Heart right ventricle (tissue), 16 donors: ENCODE results near the gene KCNQ1. TPM values are rescaled to one million over a fixed set of nuclear protein-coding genes. Genes with fewer than 3 reads are reported as not detected.
A peak's percentile ranks its signal among the peaks of the same experiment; 100 is the strongest.

Source experiments
- ATAC-seq, 8 donors: fragments of 200-7000 bp; cut with Tn5 transposase; one replicate each; pipeline ENCODE4 v1.9.1; 2020; ENCODE audit warnings: mild to moderate bottlenecking in 8 of 8, moderate library complexity in 8 of 8, moderate number of reproducible peaks in 1 of 8
- DNase-seq, 2 donors: peaks; one replicate each; pipeline ENCODE4 v3.0.0-alpha.2; 2020
- H3K27ac ChIP-seq, 10 donors: fragments of 200-600 bp; sonication (generic) in 2 of 10; one replicate each; pipeline versions ENCODE4 v1.5.0 to v1.8.0; 2020 to 2022; ENCODE audit warnings: mild to moderate bottlenecking in 3 of 10
- H3K27me3 ChIP-seq, 7 donors: fragments of 200-600 bp; one replicate each; pipeline ENCODE4 v1.8.0; 2021 to 2022; ENCODE audit warnings: mild to moderate bottlenecking in 2 of 7
- H3K36me3 ChIP-seq, 9 donors: fragments of 200-600 bp; sonication (generic) in 1 of 9; one replicate each; pipeline versions ENCODE4 v1.5.0 to v1.8.0; 2020 to 2022; ENCODE audit warnings: mild to moderate bottlenecking in 2 of 9
- H3K4me1 ChIP-seq, 9 donors: fragments of 200-600 bp; sonication (generic) in 1 of 9; one replicate each; pipeline versions ENCODE4 v1.5.0 to v1.8.0; 2020 to 2022; ENCODE audit warnings: mild to moderate bottlenecking in 4 of 9
- H3K4me3 ChIP-seq, 10 donors: fragments of 200-600 bp; sonication (generic) in 2 of 10; one replicate each; pipeline versions ENCODE4 v1.5.0 to v1.8.0; 2020 to 2022; ENCODE audit warnings: mild to moderate bottlenecking in 7 of 10, moderate library complexity in 2 of 10
- H3K9me3 ChIP-seq, 11 donors: fragments of 200-600 bp in 10 of 11; sonication (generic) in 2 of 11; one replicate each; pipeline versions ENCODE4 v1.5.0 to v1.8.0; 2013 to 2022; ENCODE audit warnings: mild to moderate bottlenecking in 2 of 11, control low read depth in 1 of 11, moderate library complexity in 1 of 11
- WGBS, 2 donors: extraction: QIAGEN DNeasy Blood & Tissue Kit; methylation state at CpG; one replicate each; pipeline ENCODE4 v1.1.7; 2013; ENCODE audit warnings: inconsistent platforms in 1 of 2; 5-methylcytosine and 5-hydroxymethylcytosine counted together
- intact Hi-C, 10 donors: fragments of 100-400 bp; cut with DNase I; formaldehyde crosslinking; loops; one replicate each; pipeline versions ENCODE4 v1.11.1 to v1.14.2; 2022
- polyA plus RNA-seq, 2 donors: library from polyadenylated mRNA; stranded (reverse); fragments of 200-250 nt; gene quantifications; one replicate each; pipeline ENCODE4 v1.2.3, GENCODE V29; 2013
- total RNA-seq, 10 donors: library from RNA; stranded (reverse); fragmentation: NEBNext Ultra II Directional in 3 of 10; extraction: Animal tissue kit (Norgen Biotek cat#: 25700) in 3 of 10; gene quantifications; one replicate each; pipeline versions ENCODE4 v1.2.1 to v1.2.4, GENCODE V29; 2021 to 2023
- TF ChIP-seq, protein P1 (sequence below), 9 donors: fragments of 200-600 bp; sonication (generic) in 2 of 9; IDR thresholded peaks; one replicate each; pipeline versions ENCODE4 v1.5.0 to v1.8.0; 2021 to 2022; ENCODE audit warnings: antibody characterized with exemption in 9 of 9, mild to moderate bottlenecking in 5 of 9, moderate library complexity in 1 of 9
- donor health status: Arrhythmogenic right ventricular cardiomyopathy.
- donor health status: ischemic (EF 13 %, LVEDD 7.1; RV severe dilation, severe dysfunction).
- donor health status: healthy with polysubstance abuse.
- donor health status: DM: no; HTN: yes; CAD: no.
- donor health status: DM: no; HTN: no; CAD: no.
- donor health status: ischemic (EF 25% LVEDD 6.9; RV normal size, moderate dysfunction).
- donor health status: ischemic (EF 25% LVEDD 5.7; RV mildly dilated, moderate dysfunction).
- donor health status: healthy.
- donor health status: DM: yes; HTN: yes; CAD: no.
- donor health status: Ischemic cardiomyopathy.
- donor health status: ischemic (EF 35%, LVEDD 5.7; RV mildly dilated, moderate dysfunction).
- donor health status: nonischemic (EF 11% LVEDD 7.7; RV severe dilation, severe dysfunction).
- donor health status: DM: yes; HTN: yes; CAD: no.
- donor health status: PGD.
- donor health status: ischemic (EF 29% LVEDD 5.4; RV normal size, mild dysfunction).
- donor health status: nonischemic (EF 23%, LVEDD 6.1; RV moderate dilation, normal function).

The KCNQ1 gene
- total and polyA plus RNA-seq, 12 donors = 19.9 to 48.2 (median 33.7) TPM

DNA sequence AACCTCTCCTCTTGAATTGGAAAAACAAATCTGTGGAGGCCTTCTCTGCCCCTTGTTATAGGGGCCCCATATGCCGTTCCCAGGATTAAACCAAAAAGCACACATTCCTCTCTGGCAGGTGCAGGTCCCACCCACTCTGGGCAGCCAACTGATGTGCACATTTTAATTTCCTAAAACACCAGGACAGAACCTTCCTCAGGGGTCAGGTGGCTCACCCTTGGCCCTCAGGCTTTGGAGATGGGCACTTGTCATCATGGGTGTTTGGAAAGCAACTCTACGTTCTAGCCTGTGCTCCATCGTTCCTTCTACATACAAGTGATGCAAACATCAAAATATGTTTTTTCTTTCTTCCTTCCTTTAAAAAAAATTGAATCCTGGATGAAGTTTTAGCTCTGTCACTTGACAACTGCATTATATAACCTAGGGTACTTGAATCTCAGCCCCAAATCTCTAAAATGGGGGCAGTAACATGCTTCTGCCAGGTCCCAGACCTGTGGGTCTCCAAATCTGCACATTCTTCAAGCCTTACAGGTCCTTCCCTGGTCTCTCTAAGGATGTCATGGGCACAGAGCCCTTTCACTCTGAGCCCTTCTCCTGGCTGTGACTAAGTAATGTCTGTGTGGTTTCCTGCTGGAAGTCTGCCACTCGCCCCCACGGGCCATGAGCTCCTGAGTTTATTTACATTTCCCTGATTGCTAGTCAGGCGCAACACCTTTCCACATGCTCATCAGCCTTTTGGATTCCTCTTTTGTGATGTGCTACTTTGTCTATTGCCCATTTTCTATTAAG lies 211.2 kb downstream of the KCNQ1 start:
- DNase-seq (no peak), ATAC-seq (peak in 1 of 8 donors; percentile 31)
- H3K9me3 ChIP-seq = peaks cover 0 to 93% (median 16%) of the 10 kb centered on the region in 11 donors
- no peak overlapping the region for H3K27ac ChIP-seq
- TF ChIP-seq, protein P1, sequence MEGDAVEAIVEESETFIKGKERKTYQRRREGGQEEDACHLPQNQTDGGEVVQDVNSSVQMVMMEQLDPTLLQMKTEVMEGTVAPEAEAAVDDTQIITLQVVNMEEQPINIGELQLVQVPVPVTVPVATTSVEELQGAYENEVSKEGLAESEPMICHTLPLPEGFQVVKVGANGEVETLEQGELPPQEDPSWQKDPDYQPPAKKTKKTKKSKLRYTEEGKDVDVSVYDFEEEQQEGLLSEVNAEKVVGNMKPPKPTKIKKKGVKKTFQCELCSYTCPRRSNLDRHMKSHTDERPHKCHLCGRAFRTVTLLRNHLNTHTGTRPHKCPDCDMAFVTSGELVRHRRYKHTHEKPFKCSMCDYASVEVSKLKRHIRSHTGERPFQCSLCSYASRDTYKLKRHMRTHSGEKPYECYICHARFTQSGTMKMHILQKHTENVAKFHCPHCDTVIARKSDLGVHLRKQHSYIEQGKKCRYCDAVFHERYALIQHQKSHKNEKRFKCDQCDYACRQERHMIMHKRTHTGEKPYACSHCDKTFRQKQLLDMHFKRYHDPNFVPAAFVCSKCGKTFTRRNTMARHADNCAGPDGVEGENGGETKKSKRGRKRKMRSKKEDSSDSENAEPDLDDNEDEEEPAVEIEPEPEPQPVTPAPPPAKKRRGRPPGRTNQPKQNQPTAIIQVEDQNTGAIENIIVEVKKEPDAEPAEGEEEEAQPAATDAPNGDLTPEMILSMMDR (IDR thresholded peaks at IDR 0.05) = no peak
- H3K4me3 ChIP-seq = no peak overlapping the region
- peaks cover 0 to 22% (median 0%) of the 10 kb centered on the region in 9 donors for H3K4me1 ChIP-seq
- WGBS, 2 donors = 73 to 74% methylated on average over 6 of the region's 6 CpGs
- H3K36me3 ChIP-seq = peaks cover 0 to 19% (median 0%) of the 10 kb centered on the region in 9 donors
- intact Hi-C loops = no loop called here
- H3K27me3 ChIP-seq = no peaks in the 10 kb centered on the region

DNA sequence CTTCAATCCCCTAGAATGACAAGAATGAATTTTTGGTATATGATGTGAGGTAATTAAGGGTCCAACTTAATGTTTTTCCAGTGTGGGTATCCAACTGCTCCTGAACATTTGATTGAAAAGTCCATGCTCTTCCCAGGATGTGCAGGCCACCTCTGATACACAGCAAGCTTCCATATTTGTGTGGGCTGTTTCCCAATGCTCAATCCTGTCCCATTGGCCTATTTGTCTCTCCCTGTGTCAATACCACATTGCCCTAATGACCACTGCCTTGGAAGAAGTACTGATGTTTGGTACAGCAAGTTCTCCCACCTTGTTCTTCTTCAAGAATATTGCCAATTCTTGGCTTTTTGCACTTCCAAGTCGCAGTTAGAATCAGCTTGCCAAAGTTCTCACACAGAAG lies 212.1 kb downstream of the KCNQ1 start:
- peaks cover 0 to 93% (median 16%) of the 10 kb centered on the region in 11 donors for H3K9me3 ChIP-seq
- H3K27ac ChIP-seq = no peak overlapping the region
- H3K36me3 ChIP-seq = peaks cover 0 to 13% (median 0%) of the 10 kb centered on the region in 9 donors
- ATAC-seq = no peak
- intact Hi-C loops = no loop called here
- peaks cover 0 to 22% (median 0%) of the 10 kb centered on the region in 9 donors for H3K4me1 ChIP-seq
- H3K4me3 ChIP-seq = no peak overlapping the region
- TF ChIP-seq, protein P1 (IDR thresholded peaks at IDR 0.05) = no peak
- DNase-seq = no peak
- 89 to 92% methylated on average over 1 of the region's 1 CpG for WGBS, 2 donors
- no peaks in the 10 kb centered on the region for H3K27me3 ChIP-seq

DNA sequence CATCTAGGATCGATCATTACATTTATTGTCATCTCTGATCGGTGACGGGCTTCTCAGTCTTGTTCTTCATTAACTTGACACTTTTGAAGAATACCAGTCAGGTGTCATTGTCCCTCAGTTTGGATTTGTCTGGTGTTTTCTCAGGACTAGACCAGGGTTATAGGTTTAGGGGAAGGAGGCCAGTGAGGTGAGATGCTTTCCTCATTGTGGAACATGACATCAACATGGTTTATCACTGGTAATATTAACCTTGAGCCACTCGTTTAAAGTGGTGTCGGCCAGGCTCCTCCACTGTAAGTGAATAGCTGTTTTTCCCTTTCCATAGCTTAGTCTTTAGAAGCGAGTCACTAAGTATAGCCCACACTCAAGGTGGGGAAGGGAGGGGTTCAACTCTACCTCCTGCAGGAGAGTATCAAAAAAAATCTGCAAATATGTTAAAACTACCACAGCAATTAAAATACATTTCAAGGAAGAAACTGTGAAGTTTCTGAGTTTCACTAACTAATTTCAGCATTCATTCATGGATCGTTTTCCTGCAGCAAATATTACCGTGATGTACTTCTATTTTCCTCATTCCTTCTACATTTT lies 213.0 kb downstream of the KCNQ1 start:
- peaks cover 0 to 22% (median 0%) of the 10 kb centered on the region in 9 donors for H3K36me3 ChIP-seq
- ATAC-seq (peak in 3 of 8 donors; percentile 6 to 78 (median 46)), DNase-seq (no peak)
- no peak overlapping the region for H3K27ac ChIP-seq
- 81 to 88% methylated on average over 8 of the region's 8 CpGs for WGBS, 2 donors
- intact Hi-C loops = no loop called here
- peaks cover 0 to 88% (median 16%) of the 10 kb centered on the region in 11 donors for H3K9me3 ChIP-seq
- TF ChIP-seq, protein P1 (IDR thresholded peaks at IDR 0.05) = no peak
- H3K4me1 ChIP-seq = peaks cover 0 to 17% (median 0%) of the 10 kb centered on the region in 9 donors
- H3K27me3 ChIP-seq = no peaks in the 10 kb centered on the region
- H3K4me3 ChIP-seq = no peak overlapping the region

DNA sequence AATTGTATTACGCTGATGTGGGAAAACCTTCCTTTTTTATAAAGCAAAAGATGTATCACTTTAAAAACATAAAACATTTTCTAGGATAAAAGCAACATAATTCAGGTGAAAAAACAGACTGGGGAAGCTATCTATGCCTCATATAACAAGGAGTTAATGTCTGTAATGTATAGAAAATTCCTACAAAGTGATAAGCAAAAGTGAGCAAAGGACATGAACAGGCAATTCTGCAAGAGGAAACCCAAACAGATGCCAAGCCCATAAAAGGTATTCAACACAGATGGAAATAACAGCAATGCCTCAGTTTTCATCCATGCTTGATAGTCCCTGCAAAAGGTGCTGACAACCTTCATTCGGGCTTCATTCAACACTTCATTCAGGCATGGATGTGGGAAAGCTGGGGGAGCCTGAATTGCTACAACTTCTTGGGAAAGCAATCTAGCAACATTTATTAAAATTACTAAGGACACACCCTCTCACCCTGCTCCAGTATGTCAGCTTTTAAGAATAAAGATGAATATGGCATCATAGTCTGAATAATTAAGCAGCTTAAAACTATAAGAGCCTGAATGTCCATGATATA lies 215.6 kb downstream of the KCNQ1 start:
- Histone ChIP-seq H3K9me3 (peaks cover 0 to 66% (median 9%) of the 10 kb centered on the region in 11 donors), H3K27me3 (no peaks in the 10 kb centered on the region), H3K4me1 (peaks cover 0 to 11% (median 0%) of the 10 kb centered on the region in 9 donors), H3K4me3 (no peak overlapping the region), H3K36me3 (peaks cover 0 to 32% (median 0%) of the 10 kb centered on the region in 9 donors), H3K27ac (no peak overlapping the region)
- intact Hi-C loops = no loop called here
- TF ChIP-seq, protein P1 (IDR thresholded peaks at IDR 0.05) = no peak
- 88 to 93% methylated on average over 2 of the region's 2 CpGs for WGBS, 2 donors
- no peak for DNase-seq
- ATAC-seq = no peak
